Memory B cell (primary cell): ENCODE measurements around the gene CARD10.

Source experiments
- ATAC-seq: fragments of 150-1000 bp; cut with Tn5 transposase; 2 replicates; pipeline ENCODE4 v1.10.0; 2021; ENCODE audit warnings: low read depth, mild to moderate bottlenecking, moderate library complexity
- DNase-seq, 2 donors: peaks; one replicate each; pipeline ENCODE4 v3.0.0; 2022; ENCODE audit warnings: low spot score in 2 of 2
- H3K27ac Mint-ChIP-seq: one replicate; pipeline ENCODE4 v1.8.0; 2022; ENCODE audit warnings: mild to moderate bottlenecking, moderate library complexity, mixed read lengths
- H3K27me3 Mint-ChIP-seq: one replicate; pipeline ENCODE4 v1.8.0; 2022; ENCODE audit warnings: mixed read lengths
- H3K36me3 Mint-ChIP-seq: one replicate; pipeline ENCODE4 v1.8.0; 2022; ENCODE audit warnings: mild to moderate bottlenecking, mixed read lengths
- H3K4me1 Mint-ChIP-seq: one replicate; pipeline ENCODE4 v1.8.0; 2022; ENCODE audit warnings: mixed read lengths
- H3K4me3 Mint-ChIP-seq: one replicate; pipeline ENCODE4 v1.8.0; 2022; ENCODE audit warnings: mild to moderate bottlenecking, moderate library complexity, mixed read lengths
- H3K9me3 Mint-ChIP-seq: one replicate; pipeline ENCODE4 v1.8.0; 2022; ENCODE audit warnings: mixed read lengths

Gene CARD10

GRCh38 chr22:37509059-37509860, 10.0 kb downstream of the CARD10 start:
- no peaks in the 10 kb centered on the region for H3K36me3 Mint-ChIP-seq
- no peaks in the 10 kb centered on the region for H3K4me1 Mint-ChIP-seq
- no peak overlapping the region for H3K27ac Mint-ChIP-seq
- H3K4me3 Mint-ChIP-seq: no peak overlapping the region
- peaks cover 12% of the 10 kb centered on the region for H3K27me3 Mint-ChIP-seq
- DNase-seq (no peak), ATAC-seq (no peak)
- H3K9me3 Mint-ChIP-seq: no peaks in the 10 kb centered on the region

- no peak overlapping the region for H3K4me3 Mint-ChIP-seq
- no peaks in the 10 kb centered on the region for H3K36me3 Mint-ChIP-seq
- H3K4me1 Mint-ChIP-seq: no peaks in the 10 kb centered on the region
- H3K27ac Mint-ChIP-seq: no peak overlapping the region
- H3K27me3 Mint-ChIP-seq: peaks cover 12% of the 10 kb centered on the region
- ATAC-seq (no peak), DNase-seq (no peak)
- no peaks in the 10 kb centered on the region for H3K9me3 Mint-ChIP-seq
Observed at GRCh38 chr22:37508431-37508992, 10.7 kb downstream of the CARD10 start.

GRCh38 chr22:37507731-37508130, 11.5 kb downstream of the CARD10 start:
- DNase-seq (no peak), ATAC-seq (no peak)
- H3K27ac Mint-ChIP-seq: no peak overlapping the region
- no peaks in the 10 kb centered on the region for H3K4me1 Mint-ChIP-seq
- no peaks in the 10 kb centered on the region for H3K36me3 Mint-ChIP-seq
- no peaks in the 10 kb centered on the region for H3K9me3 Mint-ChIP-seq
- no peak overlapping the region for H3K4me3 Mint-ChIP-seq
- peaks cover 15% of the 10 kb centered on the region for H3K27me3 Mint-ChIP-seq

- Mint-ChIP-seq H3K27me3 (peaks cover 17% of the 10 kb centered on the region), H3K4me1 (no peaks in the 10 kb centered on the region), H3K4me3 (no peak overlapping the region), H3K9me3 (no peaks in the 10 kb centered on the region), H3K27ac (no peak overlapping the region), H3K36me3 (no peaks in the 10 kb centered on the region)
- DNase-seq: no peak
- no peak for ATAC-seq
Observed at GRCh38 chr22:37505989-37506388, 13.2 kb downstream of the CARD10 start.

GRCh38 chr22:37505565-37505964, 13.7 kb downstream of the CARD10 start:
- H3K27me3 Mint-ChIP-seq: peaks cover 18% of the 10 kb centered on the region
- no peak for ATAC-seq

GRCh38 chr22:37504964-37505363, 14.3 kb downstream of the CARD10 start:
- peaks cover 16% of the 10 kb centered on the region for H3K27me3 Mint-ChIP-seq
- no peak for DNase-seq
- no peaks in the 10 kb centered on the region for H3K9me3 Mint-ChIP-seq
- H3K27ac Mint-ChIP-seq: no peak overlapping the region
- H3K4me3 Mint-ChIP-seq: no peak overlapping the region
- no peaks in the 10 kb centered on the region for H3K4me1 Mint-ChIP-seq
- H3K36me3 Mint-ChIP-seq: no peaks in the 10 kb centered on the region
- ATAC-seq: no peak

More at GRCh38 chr22:37505565-37505964, 13.7 kb downstream of the CARD10 start:
- Mint-ChIP-seq H3K9me3 (no peaks in the 10 kb centered on the region), H3K4me1 (no peaks in the 10 kb centered on the region), H3K36me3 (no peaks in the 10 kb centered on the region), H3K27ac (no peak overlapping the region), H3K4me3 (no peak overlapping the region)
- no peak for DNase-seq

GRCh38 chr22:37503850-37504249, 15.4 kb downstream of the CARD10 start:
- Mint-ChIP-seq H3K27ac (no peak overlapping the region), H3K9me3 (no peaks in the 10 kb centered on the region), H3K27me3 (peaks cover 19% of the 10 kb centered on the region), H3K4me1 (no peaks in the 10 kb centered on the region), H3K36me3 (no peaks in the 10 kb centered on the region), H3K4me3 (no peak overlapping the region)
- DNase-seq: no peak
- no peak for ATAC-seq

GRCh38 chr22:37503183-37503683, 16.0 kb downstream of the CARD10 start:
- no peak overlapping the region for H3K27ac Mint-ChIP-seq
- DNase-seq (no peak), ATAC-seq (no peak)
- peaks cover 3% of the 10 kb centered on the region for H3K4me1 Mint-ChIP-seq
- H3K27me3 Mint-ChIP-seq: peaks cover 21% of the 10 kb centered on the region
- no peaks in the 10 kb centered on the region for H3K9me3 Mint-ChIP-seq
- H3K36me3 Mint-ChIP-seq: no peaks in the 10 kb centered on the region
- no peak overlapping the region for H3K4me3 Mint-ChIP-seq

GRCh38 chr22:37502342-37503182, 16.7 kb downstream of the CARD10 start:
- no peak overlapping the region for H3K27ac Mint-ChIP-seq
- peaks cover 19% of the 10 kb centered on the region for H3K27me3 Mint-ChIP-seq
- no peak overlapping the region for H3K4me3 Mint-ChIP-seq

GRCh38 chr22:37501610-37502341, 17.4 kb downstream of the CARD10 start:
- peaks cover 4% of the 10 kb centered on the region for H3K4me1 Mint-ChIP-seq
- no peak for ATAC-seq
- no peak overlapping the region for H3K4me3 Mint-ChIP-seq
- no peaks in the 10 kb centered on the region for H3K9me3 Mint-ChIP-seq
- no peak overlapping the region for H3K27ac Mint-ChIP-seq
- H3K36me3 Mint-ChIP-seq: no peaks in the 10 kb centered on the region
- H3K27me3 Mint-ChIP-seq: peaks cover 21% of the 10 kb centered on the region
- no peak for DNase-seq

More at GRCh38 chr22:37502342-37503182, 16.7 kb downstream of the CARD10 start:
- no peak for DNase-seq
- Mint-ChIP-seq H3K9me3 (no peaks in the 10 kb centered on the region), H3K36me3 (no peaks in the 10 kb centered on the region), H3K4me1 (peaks cover 4% of the 10 kb centered on the region)
- ATAC-seq: no peak

GRCh38 chr22:37500745-37501609, 18.2 kb downstream of the CARD10 start:
- no peak overlapping the region for H3K4me3 Mint-ChIP-seq
- peaks cover 4% of the 10 kb centered on the region for H3K4me1 Mint-ChIP-seq
- ATAC-seq: no peak
- no peak overlapping the region for H3K27ac Mint-ChIP-seq
- no peaks in the 10 kb centered on the region for H3K36me3 Mint-ChIP-seq
- DNase-seq: no peak
- H3K27me3 Mint-ChIP-seq: peaks cover 21% of the 10 kb centered on the region
- no peaks in the 10 kb centered on the region for H3K9me3 Mint-ChIP-seq

GRCh38 chr22:37499789-37500540, 19.2 kb downstream of the CARD10 start:
- no peak overlapping the region for H3K4me3 Mint-ChIP-seq
- peaks cover 4% of the 10 kb centered on the region for H3K4me1 Mint-ChIP-seq
- peaks cover 21% of the 10 kb centered on the region for H3K27me3 Mint-ChIP-seq
- DNase-seq (no peak), ATAC-seq (no peak)
- no peaks in the 10 kb centered on the region for H3K36me3 Mint-ChIP-seq
- H3K27ac Mint-ChIP-seq: no peak overlapping the region
- no peaks in the 10 kb centered on the region for H3K9me3 Mint-ChIP-seq
